Tibial nerve (tissue), 4 donors: ENCODE data around the gene RLF.
"Not testable (repeated sequence)": the region's sequence is repeated elsewhere in the genome, so short reads cannot be mapped to it uniquely, and the experiment has no call there.

Experiments
- EP300 ChIP-seq, 2 donors: sonication (generic); formaldehyde crosslinking; IDR thresholded peaks; one replicate each; pipeline ENCODE4 v1.6.1; 2017; ENCODE audit warnings: antibody characterized with exemption in 2 of 2, mild to moderate bottlenecking in 1 of 2
- POLR2A ChIP-seq, 2 donors: fragments of 450-650 bp; IDR thresholded peaks; one replicate each; pipeline ENCODE4 v1.6.1; 2017; ENCODE audit warnings: antibody characterized with exemption in 2 of 2, mild to moderate bottlenecking in 2 of 2, moderate library complexity in 2 of 2
- TF ChIP-seq, protein P1 (sequence below), 5 experiments: fragments of 200-600 bp in 3 of 5; fragments of 450-650 bp in 2 of 5; sonication (generic) in 3 of 5; IDR thresholded peaks; one replicate each; pipeline ENCODE4 v1.5.1; 2016 to 2019; ENCODE audit warnings: antibody characterized with exemption in 5 of 5, mild to moderate bottlenecking in 3 of 5, moderate library complexity in 2 of 5

DNA sequence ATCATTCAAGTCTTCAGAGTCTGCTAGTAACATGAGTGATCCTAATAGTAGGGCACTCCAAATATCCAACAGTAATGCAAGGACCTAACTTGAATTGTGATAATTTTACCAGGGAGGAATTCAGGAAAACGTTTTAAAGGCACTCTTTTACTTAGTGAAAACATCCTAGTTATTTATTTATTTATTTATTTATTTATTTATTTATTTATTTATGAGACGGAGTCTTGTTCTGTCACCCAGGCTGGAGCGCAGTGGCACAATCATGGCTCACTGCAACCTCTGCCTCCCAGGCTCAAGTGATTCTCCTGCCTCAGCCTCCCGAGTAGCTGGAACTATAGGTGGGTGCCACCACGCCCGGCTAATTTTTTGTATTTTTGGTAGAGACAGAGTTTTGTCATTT lies 33.5 kb downstream of the RLF start:
- TF ChIP-seq, protein P1, sequence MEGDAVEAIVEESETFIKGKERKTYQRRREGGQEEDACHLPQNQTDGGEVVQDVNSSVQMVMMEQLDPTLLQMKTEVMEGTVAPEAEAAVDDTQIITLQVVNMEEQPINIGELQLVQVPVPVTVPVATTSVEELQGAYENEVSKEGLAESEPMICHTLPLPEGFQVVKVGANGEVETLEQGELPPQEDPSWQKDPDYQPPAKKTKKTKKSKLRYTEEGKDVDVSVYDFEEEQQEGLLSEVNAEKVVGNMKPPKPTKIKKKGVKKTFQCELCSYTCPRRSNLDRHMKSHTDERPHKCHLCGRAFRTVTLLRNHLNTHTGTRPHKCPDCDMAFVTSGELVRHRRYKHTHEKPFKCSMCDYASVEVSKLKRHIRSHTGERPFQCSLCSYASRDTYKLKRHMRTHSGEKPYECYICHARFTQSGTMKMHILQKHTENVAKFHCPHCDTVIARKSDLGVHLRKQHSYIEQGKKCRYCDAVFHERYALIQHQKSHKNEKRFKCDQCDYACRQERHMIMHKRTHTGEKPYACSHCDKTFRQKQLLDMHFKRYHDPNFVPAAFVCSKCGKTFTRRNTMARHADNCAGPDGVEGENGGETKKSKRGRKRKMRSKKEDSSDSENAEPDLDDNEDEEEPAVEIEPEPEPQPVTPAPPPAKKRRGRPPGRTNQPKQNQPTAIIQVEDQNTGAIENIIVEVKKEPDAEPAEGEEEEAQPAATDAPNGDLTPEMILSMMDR (IDR thresholded peaks at IDR 0.05): not testable (repeated sequence)
- not testable (repeated sequence) for TF ChIP-seq EP300, POLR2A (IDR thresholded peaks at IDR 0.05)
